SK-N-SH (cell line): ENCODE results near the gene STX1A. TPM values are rescaled to one million over a fixed set of nuclear protein-coding genes. Genes with fewer than 3 reads are reported as not detected.
A peak's percentile ranks its signal among the peaks of the same experiment; 100 is the strongest.

Source experiments
- CTCF ChIA-PET: fragments of 300-600, 350-600 bp; formaldehyde crosslinking; extraction: SDS; loops from one replicate; lab custom pipeline; 2021; lab: Yijun Ruan, JAX
- POLR2A ChIA-PET: fragments of 350-600 bp; sonication (Branson Sonifier 250); formaldehyde crosslinking; extraction: SDS; loops from one replicate; lab custom pipeline; 2020; ENCODE audit warnings: antibody characterized with exemption, inconsistent platforms; lab: Yijun Ruan, JAX
- DNase-seq: peaks from one replicate; pipeline ENCODE4 v3.0.0; 2012
- H2AFZ ChIP-seq: fragments of 200-600 bp; sonication (generic); 2 replicates; pipeline ENCODE4 v1.8.1; 2016; ENCODE audit warnings: antibody characterized with exemption, mild to moderate bottlenecking, low read depth
- H3F3A ChIP-seq: fragments of 200-600 bp; sonication (generic); replicated peaks from 2 replicates; pipeline ENCODE3; 2016; ENCODE audit warnings: antibody characterized with exemption, mild to moderate bottlenecking; ENCODE audit not compliant: insufficient read depth
- H3K27ac ChIP-seq, 2 experiments: fragments of 200-500 bp in 1 of 2; fragments of 200-600 bp in 1 of 2; sonication (Bioruptor generic) in 1 of 2; sonication (generic), shearing (Covaris generic) in 1 of 2; 2 replicates each; pipeline versions ENCODE4 v1.5.1 to v1.6.1; 2014 to 2016; ENCODE audit warnings: low read depth in 2 of 2, inconsistent platforms in 1 of 2, low read length in 1 of 2, mild to moderate bottlenecking in 1 of 2, mixed read lengths in 1 of 2
- H3K27me3 ChIP-seq: fragments of 200-600 bp; sonication (generic), shearing (Covaris generic); 2 replicates; pipeline ENCODE4 v1.6.1; 2016; ENCODE audit warnings: mixed run types; ENCODE audit not compliant: insufficient read depth
- H3K36me3 ChIP-seq, 2 experiments: fragments of 200-500 bp in 1 of 2; fragments of 200-600 bp in 1 of 2; sonication (Bioruptor generic) in 1 of 2; sonication (generic) in 1 of 2; replicated peaks in 1 of 2; 2 replicates each; pipeline versions ENCODE3 to v1.5.1; 2014 to 2016; ENCODE audit warnings: low read length in 1 of 2, mild to moderate bottlenecking in 1 of 2; ENCODE audit not compliant: insufficient read depth in 2 of 2, control insufficient read depth in 1 of 2
- H3K4me1 ChIP-seq, 2 experiments: fragments of 200-500 bp in 1 of 2; fragments of 200-600 bp in 1 of 2; sonication (Bioruptor generic) in 1 of 2; sonication (generic), shearing (Covaris generic) in 1 of 2; 2 replicates each; pipeline versions ENCODE4 v1.5.1 to v1.6.1; 2014 to 2016; ENCODE audit warnings: low read depth in 1 of 2, low read length in 1 of 2, mixed run types in 1 of 2; ENCODE audit not compliant: insufficient read depth in 2 of 2, control insufficient read depth in 1 of 2
- H3K4me2 ChIP-seq: fragments of 200-600 bp; sonication (generic), shearing (Covaris generic); 2 replicates; pipeline ENCODE4 v1.6.1; 2017; ENCODE audit warnings: mixed run types
- H3K4me3 ChIP-seq, 2 experiments: fragments of 200-500 bp in 1 of 2; fragments of 200-600 bp in 1 of 2; sonication (Bioruptor generic) in 1 of 2; sonication (generic), shearing (Covaris generic) in 1 of 2; 2 replicates each; pipeline versions ENCODE4 v1.5.1 to v1.8.1; 2014 to 2016; ENCODE audit warnings: low read depth in 2 of 2, inconsistent platforms in 1 of 2, low read length in 1 of 2, mild to moderate bottlenecking in 1 of 2, mixed read lengths in 1 of 2, moderate library complexity in 1 of 2
- H3K79me2 ChIP-seq: fragments of 200-600 bp; sonication (generic); 2 replicates; pipeline ENCODE4 v1.8.1; 2017; ENCODE audit warnings: mild to moderate bottlenecking; ENCODE audit not compliant: insufficient read depth
- H3K9ac ChIP-seq: fragments of 200-600 bp; sonication (generic); 2 replicates; pipeline ENCODE4 v1.6.1; 2017; ENCODE audit warnings: mixed run types
- H3K9me2 ChIP-seq: fragments of 200-600 bp; sonication (generic); 2 replicates; pipeline ENCODE4 v1.6.1; 2017; ENCODE audit warnings: mixed run types
- H3K9me3 ChIP-seq: fragments of 200-600 bp; sonication (generic); 2 replicates; pipeline ENCODE4 v1.6.1; 2017; ENCODE audit warnings: mixed run types, mild to moderate bottlenecking, moderate library complexity
- H4K20me1 ChIP-seq: fragments of 200-600 bp; sonication (generic); 2 replicates; pipeline ENCODE4 v1.6.1; 2017; ENCODE audit warnings: mild to moderate bottlenecking, mixed run types; ENCODE audit not compliant: insufficient read depth
- CHD2 ChIP-seq: fragments of 150-350 bp; IDR thresholded peaks from 2 replicates; pipeline ENCODE4 v1.6.1; 2018; ENCODE audit warnings: low read length; ENCODE audit not compliant: partially characterized antibody
- CTCF ChIP-seq: fragments of 200-600 bp; sonication (generic); IDR thresholded peaks from 2 replicates; pipeline ENCODE4 v1.6.1; 2017; ENCODE audit warnings: antibody characterized with exemption, mild to moderate bottlenecking, moderate library complexity
- EP300 ChIP-seq, 2 experiments: IDR thresholded peaks; 2 replicates each; pipeline versions ENCODE4 v1.4.0 to v1.6.1; 2012; ENCODE audit warnings: borderline replicate concordance in 1 of 2, low read depth in 1 of 2, low read length in 1 of 2
- GABPA ChIP-seq: IDR thresholded peaks from 2 replicates; pipeline ENCODE4 v1.4.0; 2012; ENCODE audit warnings: low read depth, mild to moderate bottlenecking
- GATA2 ChIP-seq: sonication (generic); formaldehyde crosslinking; IDR thresholded peaks from 2 replicates; pipeline ENCODE4 v1.5.0; 2020; ENCODE audit warnings: mild to moderate bottlenecking, missing genetic modification reagents
- MAX ChIP-seq: IDR thresholded peaks from 2 replicates; pipeline ENCODE4 v1.4.0; 2012; ENCODE audit warnings: low read depth
- NRF1 ChIP-seq: IDR thresholded peaks from 2 replicates; pipeline ENCODE4 v1.6.1; 2012; ENCODE audit warnings: low read depth, mild to moderate bottlenecking, low read length
- RAD21 ChIP-seq: IDR thresholded peaks from 2 replicates; pipeline ENCODE4 v1.6.1; 2012; ENCODE audit warnings: mild to moderate bottlenecking, low read length
- RCOR1 ChIP-seq: fragments of 150-350 bp; IDR thresholded peaks from 2 replicates; pipeline ENCODE4 v1.6.1; 2017; ENCODE audit warnings: antibody characterized with exemption, low read length
- RFX5 ChIP-seq: IDR thresholded peaks from 2 replicates; pipeline ENCODE4 v1.6.1; 2012; ENCODE audit warnings: mild to moderate bottlenecking, improper control_type of control experiment, low read length
- RXRA ChIP-seq: IDR thresholded peaks from 2 replicates; pipeline ENCODE4 v1.4.0; 2012; ENCODE audit warnings: low read depth, mild to moderate bottlenecking, borderline replicate concordance
- SIN3A ChIP-seq: IDR thresholded peaks from 2 replicates; pipeline ENCODE4 v1.6.1; 2012; ENCODE audit warnings: low read depth, mild to moderate bottlenecking, low read length, moderate library complexity, borderline replicate concordance
- TAF1 ChIP-seq: IDR thresholded peaks from 2 replicates; pipeline ENCODE4 v1.6.1; 2012; ENCODE audit warnings: low read depth, mild to moderate bottlenecking, low read length, moderate library complexity, borderline replicate concordance
- TCF12 ChIP-seq: IDR thresholded peaks from 2 replicates; pipeline ENCODE4 v1.4.0; 2012
- WGBS: methylation state at CpG from one replicate; pipeline ENCODE4 v1.1.6; 2017; ENCODE audit warnings: low lambda C conversion rate; 5-methylcytosine and 5-hydroxymethylcytosine counted together
- polyA plus RNA-seq, 3 experiments: library from polyadenylated mRNA; depleted of rRNA; stranded (reverse); fragments of >200 nt; gene quantifications; 2 replicates each; pipeline ENCODE4 v1.2.3, GENCODE V29; 2012
- TF ChIP-seq, protein P1 (sequence below): fragments of 150-350 bp; IDR thresholded peaks from 2 replicates; pipeline ENCODE4 v1.6.1; 2016; ENCODE audit warnings: mild to moderate bottlenecking, low read depth, low read length

Gene STX1A
- polyA plus RNA-seq, 1 of the 3 experiments (the other 2 are of a cell fraction) = 91.1 TPM

- Histone ChIP-seq H3K9ac (no peak overlapping the region), H3K9me2 (no peaks in the 10 kb centered on the region), H4K20me1 (no peaks in the 10 kb centered on the region), H2AFZ (no peak overlapping the region), H3K9me3 (no peaks in the 10 kb centered on the region), H3K27ac (no peak overlapping the region), H3K79me2 (peaks cover 28% of the 10 kb centered on the region; the same call in 1 of the 2 replicates), H3F3A (peaks cover 10% of the 10 kb centered on the region), H3K27me3 (no peaks in the 10 kb centered on the region), H3K4me1 (peaks cover 7 to 13% of the 10 kb centered on the region in 2 experiments; a peak in 2 of 4 replicates), H3K4me3 (no peak overlapping the region), H3K36me3 (peaks cover 8 to 11% of the 10 kb centered on the region in 2 experiments), H3K4me2 (peak overlapping the region; percentile 100; the same call in 1 of the 2 replicates)
- 88% methylated on average over 14 of the region's 14 CpGs for WGBS
- POLR2A ChIA-PET = no interaction called here
- CTCF ChIA-PET = interaction anchor here (1.0 to 12.8 kb wide), 4 partner anchors 13 to 129 kb away, joined by 3 to 272 read pairs (median 70); no protein-coding TSS in a partner anchor
- TF ChIP-seq GATA2 = no peak
- no peak for TF ChIP-seq CHD2
- TF ChIP-seq NRF1 = no peak
- no peak for TF ChIP-seq RXRA
- TF ChIP-seq RCOR1 = no peak
- no peak for DNase-seq
Measured at GRCh38 chr7:73736885-73737284, 17.4 kb upstream of the STX1A start.

GRCh38 chr7:73735528-73735905 is 16.0 kb upstream of the STX1A start:
- Histone ChIP-seq H3K4me2 (peak overlapping the region; percentile 6; the same call in 1 of the 2 replicates), H3K79me2 (peaks cover 28% of the 10 kb centered on the region; the same call in 1 of the 2 replicates), H3K27me3 (no peaks in the 10 kb centered on the region), H3K4me3 (no peak overlapping the region), H4K20me1 (no peaks in the 10 kb centered on the region), H3F3A (peaks cover 10% of the 10 kb centered on the region), H3K9me3 (no peaks in the 10 kb centered on the region), H3K4me1 (peaks cover 7 to 13% of the 10 kb centered on the region in 2 experiments; a peak in 2 of 4 replicates), H3K9me2 (no peaks in the 10 kb centered on the region), H3K9ac (no peak overlapping the region), H2AFZ (no peak overlapping the region), H3K27ac (peak overlapping the region in 1 of 2 experiments; percentile 67; a peak in 3 of 4 replicates), H3K36me3 (peaks cover 8 to 11% of the 10 kb centered on the region in 2 experiments)
- CTCF ChIA-PET = interaction anchor here (0.6 to 12.8 kb wide), 29 partner anchors 9 to 414 kb away, joined by 3 to 272 read pairs (median 8); partner anchors contain the start of genes STX1A and VPS37D
- DNase-seq = no peak
- WGBS = 97% methylated on average over 5 of the region's 8 CpGs
- POLR2A ChIA-PET = interaction anchor here (1.0 to 1.2 kb wide), 2 partner anchors 10 to 129 kb away, joined by 3 to 4 read pairs; no protein-coding TSS in a partner anchor
- no peak for TF ChIP-seq NRF1
- TF ChIP-seq MAX = no peak
- TF ChIP-seq TCF12 = no peak

DNA sequence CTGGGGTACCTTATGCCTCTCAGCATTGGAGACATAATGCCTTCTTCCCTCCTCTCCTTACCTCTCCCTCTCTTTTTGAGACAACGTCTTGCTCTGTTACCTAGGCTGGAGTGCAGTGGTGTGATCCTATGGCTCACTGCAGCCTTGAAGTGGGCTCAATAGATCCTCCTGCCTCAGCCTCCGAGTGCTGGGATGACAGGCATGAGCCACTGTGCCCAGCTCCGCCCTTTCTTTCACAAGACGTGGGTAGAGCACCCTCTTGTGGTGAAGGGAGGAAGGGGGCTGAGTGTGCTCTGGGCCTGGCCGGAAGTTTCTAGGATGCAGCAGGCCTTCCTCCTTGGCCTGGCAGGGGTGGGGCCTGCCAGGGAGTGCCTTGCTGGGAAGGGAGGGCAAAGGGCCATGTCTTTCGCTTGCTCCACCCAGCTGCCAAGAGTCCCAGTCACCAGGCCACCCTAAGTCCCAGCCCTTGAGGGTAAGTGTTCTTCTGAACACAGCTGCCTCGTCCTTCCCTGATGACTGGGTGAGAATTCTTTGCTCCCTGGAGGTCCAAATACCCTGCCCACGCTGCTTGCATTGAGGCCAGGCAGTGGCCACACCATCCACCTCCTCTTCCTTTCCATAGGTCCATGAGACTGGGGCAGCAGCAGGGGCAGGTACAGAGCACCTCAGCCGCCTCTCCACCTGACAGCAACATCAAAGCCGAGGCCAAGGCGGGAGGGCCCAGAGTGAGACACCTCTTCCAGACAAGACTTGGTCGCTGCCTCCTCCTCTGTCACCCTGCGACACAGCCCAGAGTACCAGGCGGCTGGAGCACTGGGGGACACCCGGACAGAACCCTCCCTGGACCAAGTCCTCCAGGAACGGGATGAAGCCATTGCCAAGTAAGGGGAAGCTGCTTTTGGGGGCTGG is 15.4 kb upstream of the STX1A start:
- Histone ChIP-seq H3K9me3 (no peaks in the 10 kb centered on the region), H3K27me3 (no peaks in the 10 kb centered on the region), H3K27ac (peak overlapping the region; percentile 65 to 67), H4K20me1 (no peaks in the 10 kb centered on the region), H3K9me2 (no peaks in the 10 kb centered on the region), H3K4me2 (peak overlapping the region; percentile 6; the same call in 1 of the 2 replicates), H3F3A (peaks cover 6% of the 10 kb centered on the region), H3K36me3 (peaks cover 8 to 11% of the 10 kb centered on the region in 2 experiments), H3K9ac (no peak overlapping the region), H3K4me1 (peaks cover 7 to 13% of the 10 kb centered on the region in 2 experiments; a peak in 2 of 4 replicates), H2AFZ (no peak overlapping the region), H3K4me3 (no peak overlapping the region; a peak in 1 of 4 replicates), H3K79me2 (peaks cover 28% of the 10 kb centered on the region; the same call in 1 of the 2 replicates)
- WGBS = 55% methylated on average over 15 of the region's 16 CpGs
- DNase-seq = peak; percentile 89
- CTCF ChIA-PET = interaction anchor here (0.6 to 12.8 kb wide), 55 partner anchors 10 to 414 kb away, joined by 3 to 272 read pairs (median 4); partner anchors contain the start of genes METTL27, MLXIPL, STX1A and VPS37D
- POLR2A ChIA-PET = interaction anchor here (0.6 to 1.2 kb wide), 5 partner anchors 10 to 299 kb away, joined by 3 to 5 read pairs (median 4); no protein-coding TSS in a partner anchor
- TF ChIP-seq SIN3A = peak; percentile 91
- no peak for TF ChIP-seq EP300 (IDR thresholded peaks at IDR 0.05; ENCODE audit: borderline replicate concordance in 1 of 2, low read depth in 1 of 2, low read length in 1 of 2)
- TF ChIP-seq GABPA = peak; percentile 66
- peak; percentile 85 for TF ChIP-seq RAD21
- peak; percentile 34; the same call in 1 of the 2 replicates for TF ChIP-seq TAF1
- TF ChIP-seq, protein P1, sequence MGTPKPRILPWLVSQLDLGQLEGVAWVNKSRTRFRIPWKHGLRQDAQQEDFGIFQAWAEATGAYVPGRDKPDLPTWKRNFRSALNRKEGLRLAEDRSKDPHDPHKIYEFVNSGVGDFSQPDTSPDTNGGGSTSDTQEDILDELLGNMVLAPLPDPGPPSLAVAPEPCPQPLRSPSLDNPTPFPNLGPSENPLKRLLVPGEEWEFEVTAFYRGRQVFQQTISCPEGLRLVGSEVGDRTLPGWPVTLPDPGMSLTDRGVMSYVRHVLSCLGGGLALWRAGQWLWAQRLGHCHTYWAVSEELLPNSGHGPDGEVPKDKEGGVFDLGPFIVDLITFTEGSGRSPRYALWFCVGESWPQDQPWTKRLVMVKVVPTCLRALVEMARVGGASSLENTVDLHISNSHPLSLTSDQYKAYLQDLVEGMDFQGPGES = no peak
- TF ChIP-seq CTCF = peak; percentile 99
- no peak for TF ChIP-seq TCF12
- TF ChIP-seq RCOR1 = no peak
- no peak for TF ChIP-seq NRF1
- no peak for TF ChIP-seq RFX5
